T1000 (cell line): ENCODE results near the gene PLAAT5.
"Not testable (repeated sequence)": the region's sequence is repeated elsewhere in the genome, so short reads cannot be mapped to it uniquely, and the experiment has no call there.

Source experiments
- DNase-seq: peaks from one replicate; lab custom pipeline; 2025; ENCODE audit warnings: mixed read lengths; lab: John Stamatoyannopoulos, UW

PLAAT5 gene, protein sequence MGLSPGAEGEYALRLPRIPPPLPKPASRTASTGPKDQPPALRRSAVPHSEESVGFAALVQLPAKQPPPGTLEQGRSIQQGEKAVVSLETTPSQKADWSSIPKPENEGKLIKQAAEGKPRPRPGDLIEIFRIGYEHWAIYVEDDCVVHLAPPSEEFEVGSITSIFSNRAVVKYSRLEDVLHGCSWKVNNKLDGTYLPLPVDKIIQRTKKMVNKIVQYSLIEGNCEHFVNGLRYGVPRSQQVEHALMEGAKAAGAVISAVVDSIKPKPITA

DNA sequence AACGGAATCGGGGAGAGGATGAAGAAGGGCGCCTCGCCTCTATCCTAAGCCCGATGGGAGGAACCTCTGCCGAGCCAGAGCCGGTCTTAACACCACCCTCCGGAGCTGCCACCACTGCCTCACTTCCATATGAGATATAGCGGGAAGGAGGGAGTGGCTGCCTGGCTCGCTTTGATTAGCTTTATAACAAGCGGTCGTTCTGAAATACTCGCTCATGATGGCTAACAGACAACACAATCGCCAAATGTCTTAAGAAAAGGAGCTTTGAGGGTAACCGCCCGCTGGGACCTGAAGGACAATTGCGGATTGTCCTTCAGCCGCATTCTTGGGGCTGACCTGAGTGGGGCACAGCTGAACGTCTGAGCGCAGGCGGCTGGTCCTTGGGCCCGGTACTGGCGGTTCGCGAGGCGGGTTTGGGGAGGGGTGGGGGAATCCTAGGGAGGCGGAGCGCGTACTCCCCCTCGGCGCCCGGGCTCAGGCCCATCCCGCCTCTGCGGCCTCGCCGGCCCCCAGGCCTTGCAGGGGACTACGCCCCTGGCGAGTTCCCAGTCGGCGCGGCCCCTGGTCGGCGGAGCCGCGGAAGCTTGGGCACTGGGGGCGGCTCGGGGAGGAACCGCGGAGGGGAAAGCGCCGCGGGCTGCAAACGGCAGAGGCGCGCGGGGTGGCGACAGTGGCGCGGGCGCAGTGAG, at the start of gene PLAAT5:
PLAAT5 (minus strand) TSS at position 617 of the 689 bp plus-strand sequence; CDS start at position 484, 133 bp downstream.
- DNase-seq, result no peak

DNA sequence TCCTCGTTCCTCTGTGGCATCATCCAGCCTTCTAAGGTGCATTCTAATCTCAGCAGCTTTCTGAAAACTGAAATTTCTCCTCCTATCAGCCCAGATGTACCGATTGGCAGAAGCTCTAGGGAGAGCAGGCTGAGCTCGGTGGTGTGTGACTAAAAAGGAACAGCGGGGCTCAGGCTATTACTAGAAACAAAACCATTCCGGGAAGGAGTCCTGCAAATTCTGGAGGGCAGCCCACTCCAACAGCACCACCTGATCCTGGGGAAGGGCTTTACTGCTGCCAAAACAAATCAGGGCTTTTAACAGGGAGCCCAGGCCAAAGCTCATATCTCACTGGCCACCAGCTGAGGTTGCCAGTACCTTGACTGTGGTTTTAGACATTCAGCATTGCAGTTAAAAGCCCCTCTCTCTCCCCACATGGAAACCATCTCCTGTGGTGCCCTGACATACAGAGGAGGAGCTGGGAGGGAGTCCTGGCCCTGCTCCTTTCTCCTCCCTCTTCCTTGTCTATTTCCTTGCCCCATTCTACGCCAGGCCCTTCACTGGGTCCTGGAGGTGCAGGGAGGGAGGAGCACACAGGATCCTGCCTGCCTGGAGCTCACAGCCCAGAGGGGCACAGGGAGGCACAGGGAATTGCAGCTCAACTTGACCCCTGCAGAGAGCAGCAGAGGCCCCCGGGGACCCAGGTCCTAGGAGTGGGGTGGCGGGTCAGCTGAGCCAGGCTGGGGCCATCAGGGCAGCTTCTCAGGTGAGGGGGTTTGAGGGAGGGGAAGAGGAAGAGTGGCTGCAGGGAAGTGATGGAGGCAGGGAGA, 46.5 kb upstream of the PLAAT5 start:
- no peak for DNase-seq

DNA sequence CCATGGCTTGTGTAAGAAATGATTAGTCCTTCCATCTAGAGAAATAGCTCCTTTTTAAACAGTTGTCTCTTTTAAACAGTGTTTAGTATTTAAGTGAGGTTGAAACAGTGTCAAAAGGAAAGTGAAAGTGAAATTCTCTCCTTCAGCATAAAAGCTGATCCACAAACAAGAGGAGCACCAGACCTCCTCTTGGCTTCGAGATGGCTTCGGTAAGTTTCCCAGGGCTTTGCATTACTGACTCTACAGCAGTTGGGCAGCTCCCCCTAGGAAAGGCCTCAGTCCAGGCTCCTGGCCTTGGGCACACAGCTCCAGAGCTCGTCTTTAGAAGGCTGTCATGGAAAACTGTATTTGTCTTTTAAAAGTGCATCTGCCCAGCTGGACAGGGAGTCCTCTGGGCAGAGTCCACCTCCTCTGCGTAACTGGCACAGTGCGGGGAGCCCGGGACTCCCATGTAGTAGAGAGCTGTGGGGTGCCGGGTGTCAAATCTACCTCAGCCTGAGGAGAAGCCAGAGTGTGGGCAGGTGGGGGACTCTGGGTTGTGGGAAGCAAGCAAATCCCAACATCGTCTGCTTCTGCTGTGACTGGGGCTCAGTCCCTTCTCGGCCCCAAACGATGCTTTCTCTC, 45.8 kb upstream of the PLAAT5 start, which contains the start of gene PLAAT4:
PLAAT4 (plus strand) TSS at position 140 of the 624 bp plus-strand sequence; CDS start at position 201, 61 bp downstream.
- DNase-seq, result no peak

DNA sequence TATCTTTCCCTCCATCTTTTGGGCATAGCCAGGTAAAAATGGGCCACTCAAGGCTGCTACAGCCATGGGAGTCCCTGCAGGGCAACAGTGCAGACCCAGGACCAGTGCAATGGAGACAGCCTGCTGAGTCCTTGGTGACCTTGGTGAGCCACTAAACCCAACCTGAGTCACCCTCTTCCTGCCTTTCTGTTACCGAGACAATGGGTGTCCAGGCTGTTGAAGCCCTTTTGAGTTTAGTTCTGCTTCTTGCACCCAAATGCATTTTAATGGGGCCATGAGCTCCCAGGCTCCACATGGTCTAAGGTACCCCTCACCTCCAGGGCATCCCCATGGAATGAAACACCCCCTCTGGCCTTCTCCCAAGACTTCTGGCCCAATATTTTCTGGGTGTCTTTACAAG, 44.8 kb upstream of the PLAAT5 start:
- no peak for DNase-seq

DNA sequence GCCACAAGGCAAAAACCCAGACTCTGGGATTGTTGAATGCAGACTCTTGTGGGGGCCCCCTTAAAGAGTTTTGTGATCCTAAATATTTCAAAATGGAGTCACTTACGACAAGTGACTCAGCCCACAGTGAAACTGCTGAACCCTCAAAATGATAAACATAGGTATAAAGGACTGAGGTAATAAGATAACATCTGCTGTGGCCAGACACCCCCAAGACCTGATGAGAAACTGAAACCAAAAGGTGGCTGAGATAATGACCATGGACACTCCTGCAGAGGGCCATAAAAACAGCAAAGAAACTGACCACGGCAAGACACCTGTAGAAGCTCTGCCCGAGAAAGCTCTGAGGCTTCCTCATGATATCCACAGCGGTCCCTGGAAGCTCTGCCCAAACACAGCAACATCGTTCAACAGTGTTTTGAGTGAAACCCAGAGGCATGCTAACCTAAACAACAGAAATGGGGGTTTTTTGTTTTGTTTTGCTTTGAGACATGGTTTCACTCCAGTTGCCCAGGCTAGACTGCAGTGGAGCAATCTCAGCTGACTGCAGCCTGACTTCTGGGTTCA, 44.0 kb upstream of the PLAAT5 start:
- no peak for DNase-seq

DNA sequence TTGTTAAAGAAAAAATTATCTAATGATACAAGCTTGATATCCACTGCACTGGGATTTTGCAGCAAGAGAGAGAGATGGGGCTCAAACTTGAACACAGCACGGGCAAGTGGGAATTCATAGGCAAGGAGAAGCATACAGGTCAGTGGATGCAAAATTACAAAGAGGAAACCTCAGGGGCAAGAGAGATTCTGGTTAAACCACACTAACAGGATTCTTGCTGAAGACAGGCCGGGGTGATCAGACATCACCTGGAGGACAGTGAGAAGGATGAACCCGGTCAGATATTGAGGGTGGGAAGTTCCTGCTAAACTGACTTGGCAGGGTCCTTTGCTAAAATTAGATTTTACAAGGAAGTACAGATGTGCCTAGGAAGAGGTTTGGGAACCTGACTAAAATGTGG, 43.1 kb upstream of the PLAAT5 start:
- DNase-seq, result no peak

DNA sequence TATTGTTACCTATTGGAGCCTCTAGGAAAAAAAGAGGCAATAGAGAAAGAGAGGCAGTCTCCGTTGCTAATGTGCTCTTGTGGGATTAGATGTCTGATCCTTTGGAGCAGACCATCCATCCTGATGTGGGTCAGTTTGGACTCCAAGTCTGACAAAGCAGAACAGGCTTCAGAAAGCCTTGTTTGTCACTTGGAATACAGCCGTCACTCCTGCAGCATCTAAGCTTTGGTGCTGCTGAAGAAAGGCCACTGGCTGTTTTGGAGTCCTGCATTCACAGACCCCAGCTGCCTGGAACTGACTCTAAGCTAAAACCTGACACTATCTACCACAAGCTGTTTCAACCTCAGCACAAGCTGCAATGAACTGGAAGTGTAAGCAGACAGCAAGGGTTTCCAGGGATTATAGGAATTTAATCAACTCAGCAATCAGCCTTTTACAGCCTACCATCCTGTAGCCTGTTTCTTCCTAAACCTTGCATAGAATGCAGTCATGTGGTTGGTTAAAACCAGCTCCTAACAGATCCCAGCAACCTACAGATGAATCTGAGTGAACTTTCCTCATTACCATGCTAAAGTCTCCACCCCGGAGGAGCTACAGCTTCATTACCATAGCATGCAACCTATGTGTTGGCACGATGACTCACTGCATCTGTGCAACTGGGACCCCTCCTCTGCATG, 42.0 kb upstream of the PLAAT5 start:
- DNase-seq, result no peak

DNA sequence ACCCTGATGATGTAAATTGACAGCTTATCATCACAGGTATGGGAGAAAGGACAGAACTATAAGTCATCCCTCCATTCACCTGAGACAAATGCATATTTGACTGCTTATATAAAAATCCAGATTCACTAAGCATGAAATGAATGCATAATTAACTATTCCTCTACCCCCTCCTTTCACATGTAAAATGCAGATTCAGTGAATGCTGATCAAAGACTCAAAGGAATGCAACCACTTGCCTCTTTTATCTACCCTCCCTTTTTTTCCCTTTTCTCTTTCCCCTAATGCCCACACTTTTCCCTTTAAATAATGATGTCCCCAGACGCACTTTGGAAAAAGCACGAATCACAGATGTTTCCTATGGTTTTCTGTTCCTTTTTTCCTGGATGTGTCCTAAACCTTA, 41.1 kb upstream of the PLAAT5 start:
- DNase-seq, result no peak

DNA sequence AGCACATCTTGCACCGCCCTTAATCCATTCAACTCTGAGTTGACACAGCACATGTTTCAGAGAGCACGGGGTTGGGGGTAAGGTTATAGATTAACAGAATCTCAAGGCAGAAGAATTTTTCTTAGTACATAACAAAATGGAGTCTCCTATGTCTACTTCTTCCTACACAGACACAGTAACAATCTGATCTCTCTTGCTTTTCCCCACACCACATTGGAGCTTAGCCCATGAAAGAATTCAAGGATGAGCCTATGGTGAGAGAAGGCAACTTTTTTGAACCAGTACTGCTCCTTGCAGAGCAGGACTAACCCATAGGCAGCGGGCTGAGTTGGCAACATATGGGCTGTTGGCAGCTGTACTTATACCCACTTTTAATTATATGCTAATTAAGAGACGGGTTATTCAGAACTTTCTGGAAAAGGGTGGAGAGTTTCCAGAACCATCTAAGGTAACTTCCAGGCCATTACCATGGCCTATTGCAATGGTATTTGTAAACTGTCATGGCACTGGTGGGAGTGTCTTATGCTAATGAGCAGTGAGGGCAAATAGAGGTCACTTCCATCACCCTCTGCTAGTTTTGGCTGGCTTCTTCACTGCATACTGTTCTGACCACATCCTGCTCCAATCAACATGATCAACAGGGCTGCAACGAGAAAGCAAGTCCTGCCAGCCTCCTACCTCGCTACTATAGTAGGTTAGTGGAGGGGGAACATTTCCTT, 40.3 kb upstream of the PLAAT5 start:
- peak; percentile 15 for DNase-seq

DNA sequence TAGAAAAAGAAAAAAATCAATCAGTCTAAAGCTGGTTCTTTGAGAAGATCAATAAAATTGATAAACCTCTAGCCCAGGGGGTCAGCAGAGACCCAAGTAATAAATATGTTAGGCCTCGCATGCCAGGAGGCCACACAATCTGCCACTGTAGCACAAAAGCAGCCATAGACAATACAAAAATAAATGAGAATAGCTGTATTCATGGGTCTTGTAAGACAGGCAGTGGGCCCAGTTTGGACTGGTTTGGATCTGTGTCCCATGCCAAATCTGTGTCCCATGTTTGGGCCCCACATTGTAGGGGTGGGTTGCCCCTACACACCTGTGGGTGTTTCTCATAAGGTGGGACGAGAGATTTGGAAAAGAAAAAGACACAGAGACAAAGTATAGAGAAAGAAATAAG, 39.1 kb upstream of the PLAAT5 start:
- DNase-seq, result no peak

DNA sequence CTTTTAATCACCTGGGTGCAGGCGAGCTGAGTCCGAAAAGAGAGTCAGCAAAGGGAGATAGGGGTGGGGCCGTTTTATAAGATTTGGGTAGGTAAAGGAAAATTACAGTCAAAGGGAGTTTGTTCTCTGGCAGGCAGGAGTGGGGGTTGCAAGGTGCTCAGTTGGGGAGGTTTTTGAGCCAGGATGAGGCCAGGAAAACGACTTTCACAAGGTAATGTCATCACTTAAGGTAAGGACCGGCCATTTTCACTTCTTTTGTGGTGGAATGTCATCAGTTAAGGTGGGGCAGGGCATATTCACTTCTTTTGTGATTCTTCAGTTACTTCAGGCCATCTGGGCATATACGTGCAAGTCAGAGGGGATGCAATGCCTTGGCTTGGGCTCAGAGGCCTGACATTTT, 38.4 kb upstream of the PLAAT5 start:
- not testable (repeated sequence) for DNase-seq

DNA sequence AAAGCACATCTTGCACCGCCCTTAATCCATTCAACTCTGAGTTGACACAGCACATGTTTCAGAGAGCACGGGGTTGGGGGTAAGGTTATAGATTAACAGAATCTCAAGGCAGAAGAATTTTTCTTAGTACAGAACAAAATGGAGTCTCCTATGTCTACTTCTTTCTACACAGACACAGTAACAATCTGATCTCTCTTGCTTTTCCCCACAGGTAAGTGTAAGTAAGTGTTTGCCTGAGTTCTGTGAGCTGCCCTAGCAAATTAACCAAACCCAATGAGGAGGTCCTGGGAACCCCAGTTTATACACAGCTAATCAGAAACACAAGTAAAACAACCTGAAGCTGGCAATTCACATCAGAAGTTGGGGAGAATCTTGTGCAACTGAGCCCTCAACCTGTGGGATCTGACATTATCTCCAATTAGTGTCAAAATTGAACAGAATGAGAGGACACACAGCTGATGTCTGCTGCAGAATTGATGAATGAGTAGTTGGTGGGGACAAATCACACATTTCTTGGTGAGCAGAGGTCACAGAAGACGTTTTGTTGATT, 37.8 kb upstream of the PLAAT5 start:
- not testable (repeated sequence) for DNase-seq

DNA sequence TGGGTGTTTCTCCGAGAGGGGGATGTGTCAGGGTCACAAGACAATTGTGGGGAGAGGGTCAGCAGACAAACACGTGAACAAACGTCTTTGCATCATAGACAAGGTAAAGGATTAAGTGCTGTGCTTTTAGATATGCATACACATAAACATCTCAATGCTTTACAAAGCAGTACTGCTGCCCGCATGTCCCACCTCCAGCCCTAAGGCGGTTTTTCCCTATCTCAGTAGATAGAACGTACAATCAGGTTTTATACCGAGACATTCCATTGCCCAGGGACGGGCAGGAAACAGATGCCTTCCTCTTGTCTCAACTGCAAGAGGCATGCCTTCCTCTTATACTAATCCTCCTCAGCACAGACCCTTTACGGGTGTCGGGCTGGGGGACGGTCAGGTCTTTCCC, 37.2 kb upstream of the PLAAT5 start:
- DNase-seq, result not testable (repeated sequence)

DNA sequence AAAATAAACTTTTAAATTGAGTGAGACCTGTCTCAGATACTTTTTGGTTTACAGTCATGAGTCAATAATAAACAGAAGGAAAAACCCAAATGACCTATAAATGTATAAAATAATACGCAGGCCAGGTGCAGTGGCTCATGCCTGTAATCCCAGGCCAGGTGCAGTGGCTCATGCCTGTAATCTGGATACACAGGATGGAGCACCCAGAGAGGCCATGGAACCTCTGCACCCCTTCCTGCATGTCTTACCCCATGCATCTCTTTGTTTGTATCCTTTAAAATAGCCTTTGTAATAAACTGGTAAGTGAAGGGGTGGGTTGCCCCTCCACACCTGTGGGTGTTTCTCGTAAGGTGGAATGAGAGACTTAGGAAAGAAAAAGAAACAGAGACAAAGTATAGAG, 36.7 kb upstream of the PLAAT5 start:
- no peak for DNase-seq

DNA sequence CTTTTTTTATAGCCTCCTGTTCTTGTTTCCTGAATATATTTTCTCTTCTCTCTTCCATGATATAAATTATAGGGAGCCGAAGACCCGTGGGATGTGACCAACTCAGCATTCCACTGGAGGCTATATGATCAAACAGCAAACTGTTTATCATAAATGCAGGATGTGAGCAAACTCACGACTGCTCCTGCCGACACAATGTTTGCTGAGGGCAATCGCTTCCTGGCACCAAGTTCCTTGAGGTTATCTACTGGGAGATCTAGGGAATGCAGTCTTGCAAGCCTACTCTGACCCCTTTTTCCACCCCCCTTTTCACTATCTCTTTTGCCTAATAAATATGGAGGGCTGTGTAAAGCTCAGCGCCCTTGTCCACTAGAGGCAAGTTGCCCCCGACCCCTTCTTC, 32.2 kb upstream of the PLAAT5 start:
- DNase-seq, result no peak

DNA sequence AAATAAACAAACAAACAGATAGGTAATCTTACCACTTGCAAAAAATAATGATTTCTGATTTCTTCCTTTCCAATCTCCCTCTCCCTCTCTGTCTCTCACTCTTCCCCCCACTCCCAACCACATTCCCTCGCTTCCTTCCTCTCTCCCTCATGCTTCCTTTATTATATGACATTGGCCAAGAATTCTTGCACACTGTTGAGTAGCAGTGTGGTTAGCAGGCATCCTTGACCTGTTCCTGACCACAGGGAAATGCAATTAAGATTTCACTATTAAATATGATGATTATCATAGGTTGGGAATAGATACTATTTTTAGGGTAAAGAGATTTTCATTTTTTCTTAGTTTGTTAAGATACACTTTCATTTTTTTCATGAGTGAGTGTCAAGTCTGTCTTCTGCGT, 30.9 kb upstream of the PLAAT5 start:
- no peak for DNase-seq

DNA sequence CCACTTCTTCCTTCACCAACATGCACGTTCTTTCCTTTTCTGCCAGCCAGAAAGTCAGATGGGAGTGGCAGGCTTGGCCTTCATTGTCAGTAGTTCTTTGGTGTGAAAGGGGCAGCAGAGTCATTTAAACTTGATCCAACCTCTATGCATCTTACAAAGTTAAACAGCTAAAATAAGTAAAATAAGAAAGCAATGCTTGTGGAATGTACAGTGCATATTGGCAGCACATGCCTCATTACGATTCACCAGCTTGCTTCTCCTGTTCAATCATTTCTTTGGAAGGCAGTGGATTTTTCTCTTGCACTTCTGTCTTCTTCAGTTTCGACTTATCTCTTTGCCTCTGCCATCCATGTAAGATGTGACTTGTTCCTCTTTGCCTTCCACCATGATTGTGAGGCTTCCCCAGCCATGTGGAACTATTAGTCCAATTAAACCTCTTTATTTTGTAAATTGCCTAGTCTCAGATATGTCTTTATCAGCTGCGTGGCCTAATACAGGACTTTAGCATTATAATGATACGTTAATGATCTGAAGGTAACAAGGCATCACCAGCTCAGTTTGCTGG, 29.7 kb upstream of the PLAAT5 start:
- DNase-seq, result no peak

DNA sequence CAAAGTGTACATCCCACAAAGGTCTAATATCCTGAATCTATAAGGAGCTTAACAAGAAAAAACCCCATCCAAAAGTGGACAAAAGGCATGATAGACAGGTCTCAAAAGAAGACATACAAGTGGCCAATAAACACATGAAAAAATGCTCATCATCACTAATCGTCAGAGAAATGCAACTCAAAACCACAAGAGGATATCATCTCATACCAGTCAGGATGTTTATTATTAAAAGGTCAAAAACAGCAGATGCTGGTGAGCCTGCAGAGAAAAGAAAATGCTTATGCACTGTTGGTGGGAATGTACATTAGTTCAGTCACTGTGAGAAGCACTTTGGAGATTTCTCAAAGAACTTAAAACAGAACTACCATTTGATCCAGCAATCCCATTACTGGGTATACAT, 27.6 kb upstream of the PLAAT5 start:
- no peak for DNase-seq

DNA sequence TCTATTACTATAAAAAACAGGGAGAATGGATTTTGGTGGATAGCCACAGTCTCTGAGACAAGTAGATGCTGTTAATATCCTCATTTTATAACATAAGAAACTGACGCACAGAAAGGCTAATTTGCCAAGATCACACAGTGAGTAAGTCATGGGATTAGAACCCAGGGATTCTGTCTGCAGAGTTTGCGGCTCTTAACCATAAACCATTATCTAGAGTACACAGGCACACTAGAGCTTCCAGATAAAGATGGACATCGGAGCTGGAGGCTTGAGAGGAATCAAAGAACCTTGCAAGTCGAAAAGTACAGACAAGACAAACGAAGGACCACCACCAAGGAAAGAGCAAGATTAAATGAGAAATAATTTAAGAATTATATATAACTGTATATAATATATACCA, 26.2 kb upstream of the PLAAT5 start:
- no peak for DNase-seq

DNA sequence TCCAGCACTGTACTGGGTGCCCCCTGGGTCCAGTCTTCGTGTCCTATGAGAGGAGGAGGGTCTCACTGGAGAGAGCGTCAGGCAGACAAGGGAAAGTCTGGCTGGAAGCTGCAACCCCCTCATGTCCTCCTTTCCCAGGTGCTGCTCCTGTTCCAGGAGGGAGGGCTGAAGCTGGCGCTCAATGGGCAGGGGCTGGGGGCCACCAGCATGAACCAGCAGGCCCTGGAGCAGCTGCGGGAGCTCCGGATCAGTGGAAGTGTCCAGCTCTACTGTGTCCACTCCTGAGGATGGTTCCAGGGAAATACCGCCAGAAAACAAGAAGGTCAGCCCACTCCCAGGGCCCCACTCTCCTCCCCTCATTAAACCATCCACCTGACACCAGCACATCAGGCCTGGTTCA, 25.1 kb upstream of the PLAAT5 start:
- no peak for DNase-seq
